ENCODE measurements around the gene MARK3. TPM values are rescaled to one million over a fixed set of nuclear protein-coding genes. Genes with fewer than 3 reads are reported as not detected.

The MARK3 gene
- total RNA-seq, 2 experiments from 2014 or later: 68.4 to 69.2 TPM

DNA sequence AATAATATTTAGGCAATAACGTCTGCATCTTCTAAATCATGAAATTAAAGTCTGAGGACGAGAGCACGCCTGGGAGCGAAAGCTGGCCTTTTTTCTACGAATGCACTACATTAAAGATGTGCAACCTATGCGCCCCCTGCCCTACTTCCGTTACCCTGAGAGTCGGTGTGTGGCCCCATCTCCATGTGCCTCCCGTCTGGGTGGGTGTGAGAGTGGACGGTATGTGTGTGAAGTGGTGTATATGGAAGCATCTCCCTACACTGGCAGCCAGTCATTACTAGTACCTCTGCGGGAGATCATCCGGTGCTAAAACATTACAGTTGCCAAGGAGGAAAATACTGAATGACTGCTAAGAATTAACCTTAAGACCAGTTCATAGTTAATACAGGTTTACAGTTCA, 118.1 kb downstream of the MARK3 start:
- H3K4me1 Mint-ChIP-seq (ENCODE audit: low read depth): peaks cover 8% of the 10 kb centered on the region
- no peak overlapping the region for H3K4me3 Mint-ChIP-seq
- no peaks in the 10 kb centered on the region for H3K27me3 Mint-ChIP-seq
- H3K36me3 Mint-ChIP-seq (ENCODE audit: low read depth): peaks cover 28% of the 10 kb centered on the region
- TF ChIP-seq, protein P1, sequence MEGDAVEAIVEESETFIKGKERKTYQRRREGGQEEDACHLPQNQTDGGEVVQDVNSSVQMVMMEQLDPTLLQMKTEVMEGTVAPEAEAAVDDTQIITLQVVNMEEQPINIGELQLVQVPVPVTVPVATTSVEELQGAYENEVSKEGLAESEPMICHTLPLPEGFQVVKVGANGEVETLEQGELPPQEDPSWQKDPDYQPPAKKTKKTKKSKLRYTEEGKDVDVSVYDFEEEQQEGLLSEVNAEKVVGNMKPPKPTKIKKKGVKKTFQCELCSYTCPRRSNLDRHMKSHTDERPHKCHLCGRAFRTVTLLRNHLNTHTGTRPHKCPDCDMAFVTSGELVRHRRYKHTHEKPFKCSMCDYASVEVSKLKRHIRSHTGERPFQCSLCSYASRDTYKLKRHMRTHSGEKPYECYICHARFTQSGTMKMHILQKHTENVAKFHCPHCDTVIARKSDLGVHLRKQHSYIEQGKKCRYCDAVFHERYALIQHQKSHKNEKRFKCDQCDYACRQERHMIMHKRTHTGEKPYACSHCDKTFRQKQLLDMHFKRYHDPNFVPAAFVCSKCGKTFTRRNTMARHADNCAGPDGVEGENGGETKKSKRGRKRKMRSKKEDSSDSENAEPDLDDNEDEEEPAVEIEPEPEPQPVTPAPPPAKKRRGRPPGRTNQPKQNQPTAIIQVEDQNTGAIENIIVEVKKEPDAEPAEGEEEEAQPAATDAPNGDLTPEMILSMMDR (IDR thresholded peaks at IDR 0.05): no peak
- DNase-seq (no peak), ATAC-seq (no peak)
- CTCF ChIA-PET: interaction anchor here (1.1 to 4.3 kb wide), 2 partner anchors 11 to 15 kb away, joined by 3 to 19 read pairs; no protein-coding TSS in a partner anchor
- POLR2A ChIA-PET: interaction anchor here (1.1 to 1.2 kb wide), 2 partner anchors 25 to 58 kb away, joined by 3 read pairs; partner anchors contain the start of gene TRMT61A
- intact Hi-C loops (cut with micrococcal nuclease): no loop called here
- peak overlapping the region; percentile 6 for H3K27ac Mint-ChIP-seq
- no peaks in the 10 kb centered on the region for H3K9me3 Mint-ChIP-seq

- no peak overlapping the region for H3K27ac Mint-ChIP-seq
- POLR2A ChIA-PET: interaction anchor here (1.4 kb wide), 1 partner anchor 25 kb away, joined by 4 read pairs; no protein-coding TSS in a partner anchor
- peaks cover 3% of the 10 kb centered on the region for H3K4me1 Mint-ChIP-seq (ENCODE audit: low read depth)
These were observed 119.9 kb downstream of the MARK3 start for GRCh38 chr14:103504991-103505565.

GRCh38 chr14:103507751-103508150, 122.5 kb downstream of the MARK3 start:
- Mint-ChIP-seq H3K9me3 (no peaks in the 10 kb centered on the region), H3K27ac (no peak overlapping the region), H3K36me3 (ENCODE audit: low read depth) (peaks cover 17% of the 10 kb centered on the region), H3K4me3 (no peak overlapping the region), H3K4me1 (ENCODE audit: low read depth) (no peaks in the 10 kb centered on the region), H3K27me3 (no peaks in the 10 kb centered on the region)
- TF ChIP-seq, protein P1 (IDR thresholded peaks at IDR 0.05): no peak
- ChIA-PET POLR2A (no interaction called here), CTCF (interaction anchor here (3.6 kb wide), 1 partner anchor 11 kb away, joined by 17 read pairs; no protein-coding TSS in a partner anchor)
- intact Hi-C loops (cut with micrococcal nuclease): no loop called here
- no peak for DNase-seq
- ATAC-seq: no peak

More at GRCh38 chr14:103504991-103505565, 119.9 kb downstream of the MARK3 start:
- H3K9me3 Mint-ChIP-seq: no peaks in the 10 kb centered on the region
- DNase-seq: no peak
- peaks cover 25% of the 10 kb centered on the region for H3K36me3 Mint-ChIP-seq (ENCODE audit: low read depth)
- TF ChIP-seq, protein P1 (IDR thresholded peaks at IDR 0.05): no peak
- CTCF ChIA-PET: interaction anchor here (0.9 to 4.3 kb wide), 2 partner anchors 14 to 42 kb away, joined by 3 to 19 read pairs; no protein-coding TSS in a partner anchor
- no peak overlapping the region for H3K4me3 Mint-ChIP-seq
- ATAC-seq: no peak
- H3K27me3 Mint-ChIP-seq: no peaks in the 10 kb centered on the region
- intact Hi-C loops (cut with micrococcal nuclease): no loop called here

DNA sequence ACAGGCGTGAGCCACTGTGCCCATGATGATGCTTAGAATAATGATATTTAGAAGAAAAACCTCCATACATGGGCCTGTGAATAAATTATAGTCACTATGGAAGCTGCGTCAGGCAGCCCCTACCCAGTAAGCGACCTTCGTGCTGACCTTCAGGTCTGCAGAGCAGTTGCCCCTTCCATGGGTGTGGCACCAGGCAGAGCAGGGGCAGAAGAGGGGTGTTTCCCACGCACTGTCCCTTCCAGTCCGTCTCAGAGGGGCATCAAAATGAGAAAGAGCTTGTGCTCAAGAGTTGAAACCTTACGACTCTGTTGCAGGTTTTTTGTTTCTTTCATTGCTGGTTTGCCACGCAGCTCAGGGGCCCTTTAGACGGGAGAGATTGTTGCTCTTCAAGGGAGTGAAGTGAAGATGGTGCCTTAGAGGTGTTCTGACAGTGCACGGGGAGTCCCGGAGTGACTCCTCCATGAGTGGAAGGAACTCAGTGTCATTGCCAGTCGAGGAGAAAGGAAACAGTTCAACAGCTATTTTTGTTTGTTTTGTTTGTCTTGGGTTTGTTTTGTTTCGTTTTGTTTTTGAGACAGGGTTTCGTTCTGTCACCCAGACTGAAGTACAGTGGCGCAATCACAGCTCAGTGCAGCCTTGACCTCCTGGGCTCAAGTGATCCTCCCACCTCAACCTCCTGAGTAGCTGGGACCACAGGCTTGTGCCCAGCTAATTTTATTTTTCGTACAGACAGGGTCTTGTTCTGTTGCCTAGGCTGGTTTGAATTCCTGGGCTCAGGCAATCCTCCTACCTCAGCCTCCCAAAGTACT, 123.5 kb downstream of the MARK3 start:
- Mint-ChIP-seq H3K9me3 (no peaks in the 10 kb centered on the region), H3K4me1 (ENCODE audit: low read depth) (no peaks in the 10 kb centered on the region), H3K36me3 (ENCODE audit: low read depth) (peaks cover 12% of the 10 kb centered on the region), H3K27me3 (no peaks in the 10 kb centered on the region), H3K27ac (no peak overlapping the region), H3K4me3 (no peak overlapping the region)
- TF ChIP-seq, protein P1 (IDR thresholded peaks at IDR 0.05): no peak
- CTCF ChIA-PET: interaction anchor here (3.6 kb wide), 1 partner anchor 10 kb away, joined by 17 read pairs; no protein-coding TSS in a partner anchor
- ATAC-seq (no peak), DNase-seq (no peak)
- POLR2A ChIA-PET: interaction anchor here (1.0 to 1.3 kb wide), 2 partner anchors 10 to 22 kb away, joined by 3 read pairs; no protein-coding TSS in a partner anchor
- intact Hi-C loops (cut with micrococcal nuclease): no loop called here
